Measurements from ENCODE around the gene TBX1. TPM values are rescaled to one million over a fixed set of nuclear protein-coding genes. Genes with fewer than 3 reads are reported as not detected.

The TBX1 gene
- total RNA-seq, 4 donors from 2014 or later = 0.18 to 4.4 (median 0.26) TPM

DNA sequence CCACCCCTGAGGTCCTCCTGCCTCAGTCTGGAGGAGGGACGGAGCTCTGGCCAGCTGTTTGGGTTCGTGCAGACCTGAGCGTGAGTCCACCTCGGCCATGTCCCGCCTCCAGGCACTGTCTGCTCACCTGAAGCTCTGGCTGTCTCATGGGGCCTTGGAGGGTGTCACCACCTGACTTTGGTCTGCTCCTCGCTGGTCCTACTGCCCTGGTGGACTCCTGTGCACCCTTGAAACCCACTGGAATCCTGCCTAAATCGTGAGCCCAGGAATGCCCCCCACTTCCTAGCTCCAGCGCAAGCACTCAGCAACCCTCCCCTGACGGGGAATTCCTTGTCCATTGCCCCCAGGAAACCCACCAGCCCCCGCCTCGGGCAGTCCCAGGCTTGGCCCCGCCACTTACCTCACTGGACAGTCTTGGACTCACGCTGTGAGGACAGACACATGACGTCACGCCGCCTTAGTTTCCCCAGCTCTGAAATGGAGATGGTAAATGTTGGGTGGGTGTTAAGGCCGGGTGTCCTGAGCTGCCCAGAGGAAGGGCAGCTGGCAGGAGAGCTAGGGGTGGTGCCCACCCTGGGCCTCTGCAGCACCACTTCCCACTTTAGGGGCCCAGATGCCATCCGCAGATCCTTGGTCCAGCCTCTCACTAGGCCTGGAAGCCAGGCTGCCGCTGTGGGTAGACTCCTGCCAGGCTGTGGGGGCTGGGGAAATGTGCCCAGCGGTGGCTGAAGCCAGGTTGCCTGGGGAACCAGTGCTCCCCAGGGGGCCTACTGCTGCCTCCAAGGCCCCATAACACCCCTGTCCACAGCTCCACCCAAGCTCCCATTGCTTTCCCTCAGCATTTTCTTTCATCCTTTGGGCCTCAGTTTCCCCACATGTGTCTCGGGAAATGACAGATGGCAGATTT is 18.2 kb upstream of the TBX1 start:
- H3K4me3 ChIP-seq = no peak overlapping the region
- DNase-seq = no peak
- H3K36me3 ChIP-seq = no peaks in the 10 kb centered on the region
- peaks cover 0 to 10% (median 0%) of the 10 kb centered on the region in 4 donors for H3K27me3 ChIP-seq
- H3K9me3 ChIP-seq = no peaks in the 10 kb centered on the region
- intact Hi-C loops (cut with DNase I) = no loop called here
- no peak for TF ChIP-seq POLR2A (IDR thresholded peaks at IDR 0.05)
- TF ChIP-seq, protein P1, sequence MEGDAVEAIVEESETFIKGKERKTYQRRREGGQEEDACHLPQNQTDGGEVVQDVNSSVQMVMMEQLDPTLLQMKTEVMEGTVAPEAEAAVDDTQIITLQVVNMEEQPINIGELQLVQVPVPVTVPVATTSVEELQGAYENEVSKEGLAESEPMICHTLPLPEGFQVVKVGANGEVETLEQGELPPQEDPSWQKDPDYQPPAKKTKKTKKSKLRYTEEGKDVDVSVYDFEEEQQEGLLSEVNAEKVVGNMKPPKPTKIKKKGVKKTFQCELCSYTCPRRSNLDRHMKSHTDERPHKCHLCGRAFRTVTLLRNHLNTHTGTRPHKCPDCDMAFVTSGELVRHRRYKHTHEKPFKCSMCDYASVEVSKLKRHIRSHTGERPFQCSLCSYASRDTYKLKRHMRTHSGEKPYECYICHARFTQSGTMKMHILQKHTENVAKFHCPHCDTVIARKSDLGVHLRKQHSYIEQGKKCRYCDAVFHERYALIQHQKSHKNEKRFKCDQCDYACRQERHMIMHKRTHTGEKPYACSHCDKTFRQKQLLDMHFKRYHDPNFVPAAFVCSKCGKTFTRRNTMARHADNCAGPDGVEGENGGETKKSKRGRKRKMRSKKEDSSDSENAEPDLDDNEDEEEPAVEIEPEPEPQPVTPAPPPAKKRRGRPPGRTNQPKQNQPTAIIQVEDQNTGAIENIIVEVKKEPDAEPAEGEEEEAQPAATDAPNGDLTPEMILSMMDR (IDR thresholded peaks at IDR 0.05) = no peak
- no peak overlapping the region for H3K27ac ChIP-seq
- no peaks in the 10 kb centered on the region for H3K4me1 ChIP-seq
- 81 to 83% methylated on average over 2 to 4 of the region's 21 CpGs for WGBS, 2 donors

DNA sequence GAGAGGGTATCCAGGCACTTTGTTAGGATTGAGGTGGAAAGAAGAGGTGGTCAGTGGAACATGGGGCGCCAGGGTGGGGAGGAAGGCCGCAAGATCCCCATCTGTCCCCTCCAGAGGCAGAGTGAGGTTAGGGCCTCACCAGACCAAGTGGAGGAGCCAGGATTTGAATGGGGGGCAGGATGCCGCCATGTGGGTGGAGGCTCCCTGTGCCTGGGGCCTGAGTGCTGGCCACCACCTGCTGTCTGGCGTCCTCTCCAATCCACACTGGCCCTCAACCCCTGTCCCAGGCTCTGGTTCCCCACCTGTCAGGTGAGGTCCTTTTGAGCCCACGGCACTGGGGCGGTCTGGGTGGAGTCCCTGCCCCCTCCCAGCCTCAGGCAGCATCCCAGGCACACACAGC is 17.5 kb upstream of the TBX1 start:
- peaks cover 0 to 7% (median 0%) of the 10 kb centered on the region in 4 donors for H3K27me3 ChIP-seq
- intact Hi-C loops (cut with DNase I) = no loop called here
- WGBS, 2 donors = 86 to 89% methylated on average over 3 to 4 of the region's 6 CpGs
- no peaks in the 10 kb centered on the region for H3K9me3 ChIP-seq
- TF ChIP-seq, protein P1 (IDR thresholded peaks at IDR 0.05) = no peak
- no peak for TF ChIP-seq POLR2A (IDR thresholded peaks at IDR 0.05)
- H3K4me1 ChIP-seq = no peaks in the 10 kb centered on the region
- DNase-seq = no peak
- no peak overlapping the region for H3K4me3 ChIP-seq
- H3K27ac ChIP-seq = no peak overlapping the region
- H3K36me3 ChIP-seq = no peaks in the 10 kb centered on the region

DNA sequence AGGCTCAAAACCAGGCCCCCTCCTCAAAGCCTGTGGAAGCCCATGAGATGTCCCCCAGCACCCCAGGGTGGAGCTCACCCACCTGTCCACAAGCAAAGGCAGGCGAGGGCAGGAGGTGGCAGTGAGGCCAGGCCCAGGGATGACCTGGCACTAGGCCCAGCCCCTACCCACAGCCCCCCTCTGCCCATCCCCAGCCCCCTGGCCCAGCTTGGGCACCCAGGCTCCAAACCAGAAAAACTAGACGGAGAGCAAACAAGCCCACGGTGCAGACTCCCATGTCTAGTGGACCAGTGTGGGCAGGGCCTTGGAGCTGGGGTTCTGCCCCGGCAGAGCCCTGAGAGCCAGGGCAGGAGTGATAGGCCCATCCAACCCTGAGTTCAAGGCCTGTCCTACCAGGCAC is 16.9 kb upstream of the TBX1 start:
- H3K27ac ChIP-seq = no peak overlapping the region
- no peaks in the 10 kb centered on the region for H3K36me3 ChIP-seq
- H3K4me3 ChIP-seq = no peak overlapping the region
- no peaks in the 10 kb centered on the region for H3K9me3 ChIP-seq
- H3K4me1 ChIP-seq = no peaks in the 10 kb centered on the region
- no peak for DNase-seq
- intact Hi-C loops (cut with DNase I) = no loop called here
- 80% methylated on average over 1 of the region's 4 CpGs; no CpG with 5 or more reads in 1 of the 2 donors for WGBS, 2 donors
- peaks cover 0 to 6% (median 0%) of the 10 kb centered on the region in 4 donors for H3K27me3 ChIP-seq
- TF ChIP-seq, protein P1 (IDR thresholded peaks at IDR 0.05) = no peak
- no peak for TF ChIP-seq POLR2A (IDR thresholded peaks at IDR 0.05)

DNA sequence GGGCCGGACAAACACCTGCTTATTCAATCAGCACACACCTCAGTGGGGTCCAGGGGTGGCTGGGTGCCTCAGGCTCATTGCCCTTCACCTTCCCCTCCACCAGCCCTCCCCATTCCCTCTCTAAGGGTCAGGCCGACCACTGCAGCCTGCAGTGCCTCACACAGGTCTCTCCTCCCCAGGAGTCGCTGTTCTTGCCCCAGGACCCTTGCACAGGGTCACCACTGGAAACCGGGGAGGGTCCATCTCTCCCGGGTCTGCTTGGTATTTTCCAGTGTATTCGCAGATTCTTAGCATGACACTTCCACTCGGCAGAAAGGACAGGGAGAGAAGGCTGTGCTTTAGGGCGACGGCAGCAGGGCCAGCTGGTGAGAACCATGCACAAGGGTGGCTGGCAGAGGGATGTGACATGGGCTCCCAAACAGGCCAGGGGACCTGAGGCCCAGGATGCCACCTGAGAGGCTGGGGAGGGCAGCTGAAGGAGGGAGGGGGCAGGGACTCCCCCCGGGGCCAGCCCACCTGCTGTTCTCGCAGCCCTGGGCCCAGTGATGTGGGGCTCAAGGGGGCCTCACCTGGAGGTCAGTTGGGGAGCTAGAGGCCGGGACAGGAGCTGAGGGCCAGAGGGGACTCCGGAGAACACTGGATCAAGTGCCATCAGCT is 16.1 kb upstream of the TBX1 start:
- intact Hi-C loops (cut with DNase I) = no loop called here
- 79 to 89% methylated on average over 6 to 7 of the region's 13 CpGs for WGBS, 2 donors
- Histone ChIP-seq H3K4me1 (no peaks in the 10 kb centered on the region), H3K27ac (no peak overlapping the region), H3K9me3 (no peaks in the 10 kb centered on the region), H3K36me3 (no peaks in the 10 kb centered on the region), H3K4me3 (no peak overlapping the region), H3K27me3 (peaks cover 0 to 7% (median 0%) of the 10 kb centered on the region in 4 donors)
- TF ChIP-seq POLR2A (IDR thresholded peaks at IDR 0.05) = no peak
- TF ChIP-seq, protein P1 (IDR thresholded peaks at IDR 0.05) = no peak
- DNase-seq = no peak
